Ascending aorta (tissue), 2 donors: ENCODE results near the gene RHBDL3. TPM values are rescaled to one million over a fixed set of nuclear protein-coding genes. Genes with fewer than 3 reads are reported as not detected.
"Not testable (repeated sequence)": the region's sequence is repeated elsewhere in the genome, so short reads cannot be mapped to it uniquely, and the experiment has no call there.

Source experiments
- DNase-seq, 2 donors: peaks; one replicate each; pipeline ENCODE4 v3.0.0-alpha.2; 2019; ENCODE audit warnings: low spot score in 2 of 2
- H3K27ac ChIP-seq, 2 donors: fragments of 200-600 bp; sonication (generic); one replicate each; pipeline ENCODE4 v1.5.1; 2016 to 2017; ENCODE audit warnings: mild to moderate bottlenecking in 1 of 2
- H3K27me3 ChIP-seq: fragments of 200-600 bp; sonication (generic); one replicate; pipeline ENCODE4 v1.5.1; 2017
- H3K36me3 ChIP-seq, 2 donors: fragments of 200-600 bp; sonication (generic); one replicate each; pipeline ENCODE4 v1.5.1; 2016
- H3K4me1 ChIP-seq, 2 donors: fragments of 200-600 bp; sonication (generic); one replicate each; pipeline ENCODE4 v1.5.1; 2016 to 2017; ENCODE audit warnings: mild to moderate bottlenecking in 1 of 2
- H3K4me3 ChIP-seq, 2 donors: fragments of 200-600 bp; sonication (generic); one replicate each; pipeline ENCODE4 v1.5.1; 2016 to 2017; ENCODE audit warnings: mild to moderate bottlenecking in 1 of 2
- H3K9me3 ChIP-seq, 2 donors: fragments of 200-600 bp; sonication (generic); one replicate each; pipeline ENCODE4 v1.5.1; 2016
- CTCF ChIP-seq, 3 experiments: fragments of 200-600 bp in 2 of 3; fragments of 450-650 bp in 1 of 3; sonication (generic) in 2 of 3; IDR thresholded peaks; one replicate each; pipeline ENCODE4 v1.5.1; 2016 to 2019; ENCODE audit warnings: antibody characterized with exemption in 3 of 3, mild to moderate bottlenecking in 1 of 3, moderate library complexity in 1 of 3
- intact Hi-C: fragments of 100-400 bp; cut with DNase I; formaldehyde crosslinking; loops from one replicate; pipeline ENCODE4 v1.15.1; 2023
- total RNA-seq: library from RNA; depleted of rRNA; stranded (reverse); fragments of >200 nt; gene quantifications from one replicate; pipeline ENCODE4 v1.1.0, GENCODE V29; 2016

RHBDL3 gene
- total RNA-seq, 1 donor from 2014 or later: not detected

GRCh38 chr17:32261936-32262510, 3.6 kb upstream of the RHBDL3 start:
- no peaks in the 10 kb centered on the region for H3K36me3 ChIP-seq
- TF ChIP-seq CTCF (IDR thresholded peaks at IDR 0.05): no peak

GRCh38 chr17:32263515-32263914, 2.1 kb upstream of the RHBDL3 start:
- H3K27ac ChIP-seq, intact Hi-C loops, DNase-seq, H3K9me3 ChIP-seq, H3K36me3 ChIP-seq, H3K4me3 ChIP-seq: not testable (repeated sequence)
- H3K27me3 ChIP-seq: peaks cover 13% of the 10 kb centered on the region
- peaks cover 7 to 19% of the 10 kb centered on the region in 2 donors for H3K4me1 ChIP-seq

More at GRCh38 chr17:32261936-32262510, 3.6 kb upstream of the RHBDL3 start:
- H3K4me1 ChIP-seq: peaks cover 4 to 12% of the 10 kb centered on the region in 2 donors
- no peak for DNase-seq
- peaks cover 4% of the 10 kb centered on the region for H3K27me3 ChIP-seq
- H3K27ac ChIP-seq: no peak overlapping the region
- intact Hi-C loops: no loop called here
- H3K4me3 ChIP-seq: no peak overlapping the region
- no peaks in the 10 kb centered on the region for H3K9me3 ChIP-seq

- Histone ChIP-seq H3K27ac (no peak overlapping the region), H3K4me1 (peaks cover 7 to 19% of the 10 kb centered on the region in 2 donors), H3K9me3 (no peaks in the 10 kb centered on the region), H3K27me3 (peaks cover 13% of the 10 kb centered on the region), H3K4me3 (no peak overlapping the region), H3K36me3 (no peaks in the 10 kb centered on the region)
- TF ChIP-seq CTCF (IDR thresholded peaks at IDR 0.05): no peak
- DNase-seq: no peak
- intact Hi-C loops: no loop called here
These were observed 1.4 kb upstream of the RHBDL3 start for GRCh38 chr17:32264140-32264799.

GRCh38 chr17:32264823-32265191, 825 bp upstream of the RHBDL3 start:
- Histone ChIP-seq H3K27ac (no peak overlapping the region), H3K4me3 (peak overlapping the region; percentile 55 to 80), H3K4me1 (peaks cover 7 to 19% of the 10 kb centered on the region in 2 donors), H3K9me3 (no peaks in the 10 kb centered on the region), H3K36me3 (no peaks in the 10 kb centered on the region), H3K27me3 (peaks cover 13% of the 10 kb centered on the region)
- no peak for TF ChIP-seq CTCF (IDR thresholded peaks at IDR 0.05)
- DNase-seq: no peak
- intact Hi-C loops: no loop called here

- no peak for DNase-seq
- H3K9me3 ChIP-seq: no peaks in the 10 kb centered on the region
- TF ChIP-seq CTCF (IDR thresholded peaks at IDR 0.05): no peak
- peaks cover 13% of the 10 kb centered on the region for H3K27me3 ChIP-seq
- peak overlapping the region; percentile 55 to 80 for H3K4me3 ChIP-seq
- H3K36me3 ChIP-seq: no peaks in the 10 kb centered on the region
- intact Hi-C loops: no loop called here
- no peak overlapping the region for H3K27ac ChIP-seq
- H3K4me1 ChIP-seq: peaks cover 7 to 19% of the 10 kb centered on the region in 2 donors
These were observed 388 bp downstream of the RHBDL3 start for GRCh38 chr17:32266051-32266388.

GRCh38 chr17:32266389-32267301, 1.0 kb downstream of the RHBDL3 start:
- Histone ChIP-seq H3K9me3 (no peaks in the 10 kb centered on the region), H3K4me3 (peak overlapping the region; percentile 55 to 80), H3K27me3 (peaks cover 13% of the 10 kb centered on the region), H3K27ac (no peak overlapping the region), H3K4me1 (peaks cover 7 to 19% of the 10 kb centered on the region in 2 donors), H3K36me3 (no peaks in the 10 kb centered on the region)
- TF ChIP-seq CTCF (IDR thresholded peaks at IDR 0.05): no peak
- intact Hi-C loops: no loop called here
- DNase-seq: no peak
